ENCODE measurements around the gene ZNF593.

ZNF593 gene

GRCh38 chr1:26153966-26154532 is 15.7 kb upstream of the ZNF593 start:
- no peak for DNase-seq

- no peak for DNase-seq
Observed at GRCh38 chr1:26154750-26155149, 15.0 kb upstream of the ZNF593 start.

GRCh38 chr1:26155370-26156284 is 14.1 kb upstream of the ZNF593 start:
- no peak for DNase-seq

GRCh38 chr1:26156285-26157038 is 13.2 kb upstream of the ZNF593 start:
- no peak for DNase-seq

- no peak for DNase-seq
Observed at GRCh38 chr1:26158271-26158907, 11.3 kb upstream of the ZNF593 start.

- no peak for DNase-seq
Observed at GRCh38 chr1:26158908-26159742, 10.6 kb upstream of the ZNF593 start, which contains the start of gene FAM110D. TSS of gene FAM110D (plus strand) at chr1:26159079. CDS start at chr1:26161292, 2,213 bp downstream.

GRCh38 chr1:26159743-26160039 is 10.0 kb upstream of the ZNF593 start:
- no peak for DNase-seq

- DNase-seq, result no peak
Observed at GRCh38 chr1:26160527-26161414, 8.9 kb upstream of the ZNF593 start.

- DNase-seq, result no peak
Observed at GRCh38 chr1:26161415-26162219, 8.1 kb upstream of the ZNF593 start.

GRCh38 chr1:26162220-26162709 is 7.4 kb upstream of the ZNF593 start:
- no peak for DNase-seq

GRCh38 chr1:26163684-26164035 is 6.0 kb upstream of the ZNF593 start:
- no peak for DNase-seq

GRCh38 chr1:26164036-26164860 is 5.5 kb upstream of the ZNF593 start:
- no peak for DNase-seq

- DNase-seq, result no peak
Observed at GRCh38 chr1:26164861-26165842, 4.6 kb upstream of the ZNF593 start.

- no peak for DNase-seq
Observed at GRCh38 chr1:26166719-26167281, 2.9 kb upstream of the ZNF593 start.

GRCh38 chr1:26168410-26169197 is 1.1 kb upstream of the ZNF593 start, which contains the start of gene C1orf232:
TSS of gene C1orf232 (minus strand) at chr1:26168963. CDS start at chr1:26168499, 464 bp downstream.
- no peak for DNase-seq

- DNase-seq, result no peak
Observed at GRCh38 chr1:26169198-26169554, 532 bp upstream of the ZNF593 start.

GRCh38 chr1:26170472-26170821 is 739 bp downstream of the ZNF593 start:
- DNase-seq, result no peak

Data from NCI-H774 (cell line).